HepG2 (cell line): ENCODE results near the gene SIRT6. TPM values are rescaled to one million over a fixed set of nuclear protein-coding genes. Genes with fewer than 3 reads are reported as not detected.
"Not testable (repeated sequence)": the region's sequence is repeated elsewhere in the genome, so short reads cannot be mapped to it uniquely, and the experiment has no call there.

Source experiments
- ATAC-seq: fragments of 200-7000 bp; cut with Tn5 transposase; 3 replicates; pipeline ENCODE4 v1.9.1; 2020; ENCODE audit warnings: mild to moderate bottlenecking, moderate library complexity
- BruUV-seq: library from RNA; stranded (reverse); fragments of 400-500 nt; replicated peaks from 2 replicates; lab custom pipeline; 2021; lab: Mats Ljungman, UMichigan
- CTCF ChIA-PET: fragments of 300-600 bp; formaldehyde crosslinking; extraction: SDS; loops from one replicate; lab custom pipeline; 2021; ENCODE audit warnings: low total read pairs, inconsistent platforms, low intra/inter-chr PET ratio; lab: Yijun Ruan, JAX
- POLR2A ChIA-PET: fragments of 350-600 bp; sonication (Branson Sonifier 250); formaldehyde crosslinking; loops from one replicate; lab custom pipeline; 2020; ENCODE audit warnings: antibody characterized with exemption, inconsistent platforms; lab: Yijun Ruan, JAX
- DNase-seq: peaks from one replicate; pipeline ENCODE4 v3.0.0-alpha.2; 2015; ENCODE audit warnings: low spot score
- FAIRE-seq: peaks from 3 replicates; lab custom pipeline; 2011; peaks lifted over from hg19 to GRCh38; lab: Jason Lieb, UNC
- H2AFZ ChIP-seq: one replicate; pipeline ENCODE4 v1.6.1; 2011; ENCODE audit warnings: low read length, inconsistent platforms
- H3K27ac ChIP-seq: fragments of 300-600 bp; 3 replicates; pipeline ENCODE4 v1.8.0; 2011; ENCODE audit warnings: mixed run types, mild to moderate bottlenecking, mixed read lengths, low read length, inconsistent platforms; ENCODE audit not compliant: insufficient read depth; ENCODE audit errors: extremely low read length
- H3K27me3 ChIP-seq, 2 experiments: fragments of 200-600 bp in 1 of 2; 2 replicates in 1 of 2; 3 replicates in 1 of 2; pipeline versions ENCODE4 v1.6.0 to v1.8.0; 2011; ENCODE audit warnings: low read length in 2 of 2, mild to moderate bottlenecking in 2 of 2, moderate library complexity in 2 of 2, inconsistent platforms in 1 of 2; ENCODE audit not compliant: insufficient read depth in 2 of 2, control insufficient read depth in 1 of 2
- H3K36me3 ChIP-seq, 2 experiments: fragments of 200-600 bp in 1 of 2; replicated peaks in 1 of 2; 2 replicates in 1 of 2; 3 replicates in 1 of 2; pipeline versions ENCODE4 v1.5.1 to v1.8.0; 2011; ENCODE audit warnings: low read length in 2 of 2, inconsistent platforms in 1 of 2; ENCODE audit not compliant: insufficient read depth in 2 of 2, control insufficient read depth in 1 of 2
- H3K4me1 ChIP-seq: 2 replicates; pipeline ENCODE4 v1.5.1; 2012; ENCODE audit warnings: low read length, inconsistent platforms; ENCODE audit not compliant: insufficient read depth
- H3K4me2 ChIP-seq: 2 replicates; pipeline ENCODE4 v1.6.0; 2011; ENCODE audit warnings: low read depth, low read length, inconsistent platforms
- H3K4me3 ChIP-seq, 3 experiments: fragments of 200-600 bp in 1 of 3; sonication (generic), shearing (Covaris generic) in 1 of 3; replicated peaks in 1 of 3; 2 replicates each; pipeline ENCODE4 v1.5.1; 2011 to 2016; ENCODE audit warnings: low read length in 3 of 3, inconsistent platforms in 2 of 3, low read depth in 2 of 3, mild to moderate bottlenecking in 2 of 3, control low read depth in 1 of 3, mixed read lengths in 1 of 3; ENCODE audit not compliant: insufficient read depth in 1 of 3
- H3K79me2 ChIP-seq: one replicate; pipeline ENCODE4 v1.6.1; 2011; ENCODE audit warnings: low read length, inconsistent platforms; ENCODE audit not compliant: insufficient read depth
- H3K9ac ChIP-seq: 2 replicates; pipeline ENCODE4 v1.6.0; 2011; ENCODE audit warnings: mild to moderate bottlenecking, low read depth, low read length, inconsistent platforms; ENCODE audit not compliant: insufficient read depth
- H3K9me3 ChIP-seq: 2 replicates; pipeline ENCODE4 v1.5.1; 2012; ENCODE audit warnings: mild to moderate bottlenecking, low read length
- H4K20me1 ChIP-seq: 2 replicates; pipeline ENCODE4 v1.6.0; 2011; ENCODE audit warnings: inconsistent platforms, mild to moderate bottlenecking, low read length, moderate library complexity; ENCODE audit not compliant: insufficient read depth
- ZMYM2 ChIP-seq: sonication (generic); formaldehyde crosslinking; IDR thresholded peaks from 2 replicates; pipeline ENCODE4 v1.8.0; 2022; ENCODE audit warnings: mild to moderate bottlenecking, missing genetic modification reagents
- ZMYM3 ChIP-seq: sonication (generic); formaldehyde crosslinking; IDR thresholded peaks from 2 replicates; pipeline ENCODE4 v1.5.1; 2020; ENCODE audit warnings: mild to moderate bottlenecking, missing genetic modification reagents
- ZNF460 ChIP-seq: sonication (generic); formaldehyde crosslinking; IDR thresholded peaks from 2 replicates; pipeline ENCODE4 v1.5.1; 2020; ENCODE audit warnings: missing genetic modification reagents, mild to moderate bottlenecking, borderline replicate concordance
- ZNF770 ChIP-seq: sonication (generic); formaldehyde crosslinking; IDR thresholded peaks from 2 replicates; pipeline ENCODE4 v1.5.0; 2020; ENCODE audit warnings: mild to moderate bottlenecking, missing genetic modification reagents
- WGBS: methylation state at CpG from one replicate; pipeline ENCODE4 v1.1.6; 2017; ENCODE audit warnings: low lambda C conversion rate; 5-methylcytosine and 5-hydroxymethylcytosine counted together
- in situ Hi-C: cut with HindIII; loops from 2 replicates; pipeline ENCODE4 v1.10.0; 2017; ENCODE audit warnings: low pct_unique_long_range_greater_than_20kb; ENCODE audit not compliant: extremely low pct_ligation_motif_present
- intact Hi-C: fragments of 100-400 bp; cut with micrococcal nuclease; formaldehyde crosslinking; loops from one replicate; pipeline ENCODE4 v1.10.0; 2022; ENCODE audit not compliant: unreplicated experiment
- polyA plus RNA-seq, 8 experiments: library from polyadenylated mRNA; depleted of rRNA in 3 of 8; stranded (reverse) in 7 of 8; unstranded in 1 of 8; fragments of >200 nt; fragmentation: Illumina TruSeq in 4 of 8; extraction: Trizol in 4 of 8; gene quantifications; 2 replicates each; pipeline versions ENCODE4 v1.2.1 to v1.2.3, GENCODE V29; 2011 to 2016; ENCODE audit warnings: low read depth in 4 of 8, missing spikeins in 1 of 8, mixed read lengths in 1 of 8; ENCODE audit not compliant: insufficient read depth in 1 of 8
- total RNA-seq, 5 experiments: library from RNA; depleted of rRNA; stranded (reverse); fragments of >200 nt; fragmentation: Illumina TruSeq; extraction: Trizol; gene quantifications; 2 replicates each; pipeline ENCODE4 v1.2.3, GENCODE V29; 2016; ENCODE audit warnings: low read depth in 1 of 5

Gene SIRT6
- total and polyA plus RNA-seq, 2 of the 13 experiments (the other 11 are each of a cell fraction or from before 2014, with no cell fraction given), result 11.0 to 18.4 TPM

DNA sequence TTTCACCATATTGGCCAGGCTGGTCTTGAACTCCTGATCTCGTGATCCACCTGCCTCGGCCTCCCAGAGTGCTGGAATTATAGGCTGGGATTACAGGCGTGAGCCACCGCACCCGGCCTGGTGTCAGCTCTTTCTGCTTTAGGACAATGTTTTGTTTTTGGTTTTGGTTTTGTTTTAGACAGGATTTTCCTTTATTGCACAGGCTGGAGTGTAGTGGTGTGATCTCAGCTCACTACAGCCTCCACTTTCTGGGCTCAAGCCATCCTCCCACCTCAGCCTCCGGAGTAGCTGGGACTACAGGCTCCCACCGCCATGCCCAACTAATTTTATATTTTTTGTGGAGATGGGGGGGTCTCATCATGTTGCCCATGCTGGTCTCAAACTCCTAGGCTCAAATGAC lies 53.3 kb downstream of the SIRT6 start:
- DNase-seq, ATAC-seq, H3K9me3 ChIP-seq, intact Hi-C loops, FAIRE-seq, H3K4me3 ChIP-seq, H2AFZ ChIP-seq, H3K4me2 ChIP-seq, CTCF ChIA-PET, in situ Hi-C loops, H3K79me2 ChIP-seq, H3K9ac ChIP-seq, H3K36me3 ChIP-seq, H3K27ac ChIP-seq, H4K20me1 ChIP-seq, H3K27me3 ChIP-seq, BruUV-seq: not testable (repeated sequence)
- 81% methylated on average over 7 of the region's 7 CpGs for WGBS
- TF ChIP-seq ZNF770 (CRISPR knock-in tag), result peak; percentile 64
- POLR2A ChIA-PET, result interaction anchor here (0.7 kb wide), 1 partner anchor 9 kb away, joined by 5 read pairs; no protein-coding TSS in a partner anchor
- H3K4me1 ChIP-seq, result peaks cover 40% of the 10 kb centered on the region

- FAIRE-seq, H3K36me3 ChIP-seq, H4K20me1 ChIP-seq, H3K9ac ChIP-seq, DNase-seq, ATAC-seq, H3K9me3 ChIP-seq, H3K27me3 ChIP-seq, POLR2A ChIA-PET, CTCF ChIA-PET, intact Hi-C loops, H3K4me2 ChIP-seq, BruUV-seq, H3K27ac ChIP-seq, in situ Hi-C loops, H3K4me3 ChIP-seq, H2AFZ ChIP-seq: not testable (repeated sequence)
- Histone ChIP-seq H3K4me1 (peaks cover 47% of the 10 kb centered on the region), H3K79me2 (peaks cover 12% of the 10 kb centered on the region)
- WGBS, result 40% methylated on average over 4 of the region's 4 CpGs
- peak; percentile 97 for TF ChIP-seq ZNF460 (CRISPR knock-in tag)
- peak; percentile 80 for TF ChIP-seq ZMYM3 (CRISPR knock-in tag)
- peak; percentile 90 for TF ChIP-seq ZMYM2 (CRISPR knock-in tag)
Measured at GRCh38 chr19:4127322-4127721, 55.0 kb downstream of the SIRT6 start.
